DOHH2 (cell line): ENCODE results near the gene C1orf159.

Experiments used
- H3F3A ChIP-seq: fragments of 200-600 bp; sonication (generic), shearing (Covaris generic); 2 replicates; pipeline ENCODE4 v1.6.0; 2016; ENCODE audit warnings: antibody characterized with exemption, mild to moderate bottlenecking; ENCODE audit not compliant: control insufficient read depth, insufficient read depth
- H3K27ac ChIP-seq: fragments of 200-600 bp; sonication (generic); 2 replicates; pipeline ENCODE4 v1.5.1; 2014; ENCODE audit warnings: low read depth, mild to moderate bottlenecking, low read length, moderate library complexity
- H3K27me3 ChIP-seq: fragments of 200-600 bp; sonication (generic); 2 replicates; pipeline ENCODE4 v1.6.1; 2014; ENCODE audit warnings: mild to moderate bottlenecking, low read length, mixed read lengths; ENCODE audit not compliant: control insufficient read depth
- H3K36me3 ChIP-seq: fragments of 200-600 bp; sonication (generic); 2 replicates; pipeline ENCODE4 v1.6.1; 2014; ENCODE audit warnings: mild to moderate bottlenecking, low read length, moderate library complexity, mixed read lengths; ENCODE audit not compliant: control insufficient read depth
- H3K4me1 ChIP-seq: fragments of 200-600 bp; sonication (generic); 2 replicates; pipeline ENCODE4 v1.6.1; 2014; ENCODE audit warnings: mild to moderate bottlenecking, low read length, mixed read lengths; ENCODE audit not compliant: control insufficient read depth
- H3K4me2 ChIP-seq: fragments of 200-600 bp; sonication (generic); 2 replicates; pipeline ENCODE4 v1.6.0; 2014; ENCODE audit warnings: mild to moderate bottlenecking, low read length, moderate library complexity
- H3K4me3 ChIP-seq: fragments of 200-600 bp; sonication (generic); 2 replicates; pipeline ENCODE4 v1.5.1; 2014; ENCODE audit warnings: mild to moderate bottlenecking, low read length, mixed read lengths
- H3K79me2 ChIP-seq: fragments of 200-600 bp; sonication (generic); 2 replicates; pipeline ENCODE4 v1.6.1; 2014; ENCODE audit warnings: mild to moderate bottlenecking, low read length, mixed read lengths; ENCODE audit not compliant: control insufficient read depth
- H3K9me2 ChIP-seq: fragments of 200-600 bp; sonication (generic); replicated peaks from 2 replicates; pipeline ENCODE4 v1.6.1; 2014; ENCODE audit warnings: mild to moderate bottlenecking, low read length, mixed read lengths; ENCODE audit not compliant: control insufficient read depth
- H3K9me3 ChIP-seq: fragments of 200-600 bp; sonication (generic); 2 replicates; pipeline ENCODE4 v1.6.1; 2014; ENCODE audit warnings: antibody characterized with exemption, low read length, mixed read lengths; ENCODE audit not compliant: control insufficient read depth, insufficient read depth
- H4K20me1 ChIP-seq: fragments of 200-600 bp; sonication (generic); 2 replicates; pipeline ENCODE4 v1.6.0; 2014; ENCODE audit warnings: low read depth, mild to moderate bottlenecking, antibody characterized with exemption, low read length, moderate library complexity; ENCODE audit not compliant: control insufficient read depth, insufficient read depth
- EZH2phosphoT487 ChIP-seq: fragments of 200-600 bp; sonication (generic); IDR thresholded peaks from 2 replicates; pipeline ENCODE4 v1.6.1; 2017; ENCODE audit warnings: borderline replicate concordance, mild to moderate bottlenecking, antibody characterized with exemption, low read length, moderate library complexity, mixed read lengths
- TF ChIP-seq, protein P1 (sequence below): fragments of 200-600 bp; sonication (generic); IDR thresholded peaks from one replicate; pipeline ENCODE4 v1.5.1; 2014; ENCODE audit warnings: antibody characterized with exemption, mild to moderate bottlenecking, low read depth, low read length; ENCODE audit not compliant: poor library complexity, severe bottlenecking

The C1orf159 gene

DNA sequence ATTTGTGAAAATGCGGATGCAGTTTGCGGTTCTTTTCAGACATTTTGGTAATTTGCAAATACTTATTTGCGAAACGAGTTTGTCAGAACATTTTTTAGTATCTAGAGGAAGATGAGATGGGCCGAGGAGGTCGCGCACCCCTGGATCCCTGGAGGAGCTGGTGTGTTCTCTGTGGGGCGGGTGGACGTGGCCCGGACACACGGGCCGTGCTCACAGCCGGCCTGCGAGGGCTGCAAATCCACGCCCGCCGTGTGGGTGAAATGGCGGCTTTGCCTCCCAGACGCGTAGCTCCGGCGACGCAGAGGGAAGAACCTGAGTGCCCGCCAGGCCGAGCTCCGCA, 48.4 kb upstream of the C1orf159 start:
- Histone ChIP-seq H3K27me3 (peaks cover 10% of the 10 kb centered on the region), H3F3A (0 out of 2 replicates have a peak, but pooled peaks cover 1% of the 10 kb centered on the region), H3K9me3 (no peaks in the 10 kb centered on the region), H3K36me3 (no peaks in the 10 kb centered on the region), H3K27ac (no peak overlapping the region), H4K20me1 (no peaks in the 10 kb centered on the region), H3K79me2 (no peaks in the 10 kb centered on the region), H3K4me3 (no peak overlapping the region), H3K9me2 (no peaks in the 10 kb centered on the region), H3K4me1 (peaks cover 1% of the 10 kb centered on the region), H3K4me2 (no peak overlapping the region)
- no peak for TF ChIP-seq EZH2phosphoT487
- TF ChIP-seq, protein P1, sequence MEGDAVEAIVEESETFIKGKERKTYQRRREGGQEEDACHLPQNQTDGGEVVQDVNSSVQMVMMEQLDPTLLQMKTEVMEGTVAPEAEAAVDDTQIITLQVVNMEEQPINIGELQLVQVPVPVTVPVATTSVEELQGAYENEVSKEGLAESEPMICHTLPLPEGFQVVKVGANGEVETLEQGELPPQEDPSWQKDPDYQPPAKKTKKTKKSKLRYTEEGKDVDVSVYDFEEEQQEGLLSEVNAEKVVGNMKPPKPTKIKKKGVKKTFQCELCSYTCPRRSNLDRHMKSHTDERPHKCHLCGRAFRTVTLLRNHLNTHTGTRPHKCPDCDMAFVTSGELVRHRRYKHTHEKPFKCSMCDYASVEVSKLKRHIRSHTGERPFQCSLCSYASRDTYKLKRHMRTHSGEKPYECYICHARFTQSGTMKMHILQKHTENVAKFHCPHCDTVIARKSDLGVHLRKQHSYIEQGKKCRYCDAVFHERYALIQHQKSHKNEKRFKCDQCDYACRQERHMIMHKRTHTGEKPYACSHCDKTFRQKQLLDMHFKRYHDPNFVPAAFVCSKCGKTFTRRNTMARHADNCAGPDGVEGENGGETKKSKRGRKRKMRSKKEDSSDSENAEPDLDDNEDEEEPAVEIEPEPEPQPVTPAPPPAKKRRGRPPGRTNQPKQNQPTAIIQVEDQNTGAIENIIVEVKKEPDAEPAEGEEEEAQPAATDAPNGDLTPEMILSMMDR: no peak

DNA sequence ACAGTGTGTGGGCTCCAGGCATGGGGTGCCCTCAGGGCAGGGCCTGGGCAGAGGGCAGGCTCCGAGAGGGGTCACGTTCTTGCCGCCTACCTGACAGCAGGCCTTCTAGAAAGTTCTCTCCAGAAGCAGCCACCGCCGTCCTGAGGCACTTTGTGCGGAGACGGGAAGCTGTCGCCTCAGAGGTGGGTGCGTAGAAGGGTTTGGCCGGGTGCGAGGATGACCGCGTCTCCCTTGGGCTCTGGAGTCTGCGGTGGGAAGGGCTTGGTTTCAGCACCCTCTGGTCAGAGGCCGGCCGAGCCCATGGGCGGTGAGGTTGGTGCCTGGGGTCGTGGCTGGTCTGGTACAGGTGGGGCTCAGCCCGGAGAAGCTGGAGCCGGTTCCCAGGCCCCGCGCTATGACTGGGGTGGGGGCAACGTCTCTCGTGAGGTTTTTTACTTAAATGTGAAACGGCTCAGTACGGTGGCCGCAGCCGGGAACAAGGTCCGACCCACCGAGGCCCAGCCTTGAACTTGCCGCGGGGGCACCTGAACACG, 47.7 kb upstream of the C1orf159 start:
- no peaks in the 10 kb centered on the region for H3K9me2 ChIP-seq
- no peak overlapping the region for H3K4me3 ChIP-seq
- no peaks in the 10 kb centered on the region for H4K20me1 ChIP-seq
- 0 out of 2 replicates have a peak, but pooled peaks cover 2% of the 10 kb centered on the region for H3F3A ChIP-seq
- H3K36me3 ChIP-seq: no peaks in the 10 kb centered on the region
- no peak overlapping the region for H3K4me2 ChIP-seq
- peaks cover 2% of the 10 kb centered on the region for H3K4me1 ChIP-seq
- TF ChIP-seq, protein P1: no peak
- no peak for TF ChIP-seq EZH2phosphoT487
- no peak overlapping the region for H3K27ac ChIP-seq
- H3K27me3 ChIP-seq: peaks cover 4% of the 10 kb centered on the region
- H3K79me2 ChIP-seq: no peaks in the 10 kb centered on the region
- H3K9me3 ChIP-seq: no peaks in the 10 kb centered on the region

DNA sequence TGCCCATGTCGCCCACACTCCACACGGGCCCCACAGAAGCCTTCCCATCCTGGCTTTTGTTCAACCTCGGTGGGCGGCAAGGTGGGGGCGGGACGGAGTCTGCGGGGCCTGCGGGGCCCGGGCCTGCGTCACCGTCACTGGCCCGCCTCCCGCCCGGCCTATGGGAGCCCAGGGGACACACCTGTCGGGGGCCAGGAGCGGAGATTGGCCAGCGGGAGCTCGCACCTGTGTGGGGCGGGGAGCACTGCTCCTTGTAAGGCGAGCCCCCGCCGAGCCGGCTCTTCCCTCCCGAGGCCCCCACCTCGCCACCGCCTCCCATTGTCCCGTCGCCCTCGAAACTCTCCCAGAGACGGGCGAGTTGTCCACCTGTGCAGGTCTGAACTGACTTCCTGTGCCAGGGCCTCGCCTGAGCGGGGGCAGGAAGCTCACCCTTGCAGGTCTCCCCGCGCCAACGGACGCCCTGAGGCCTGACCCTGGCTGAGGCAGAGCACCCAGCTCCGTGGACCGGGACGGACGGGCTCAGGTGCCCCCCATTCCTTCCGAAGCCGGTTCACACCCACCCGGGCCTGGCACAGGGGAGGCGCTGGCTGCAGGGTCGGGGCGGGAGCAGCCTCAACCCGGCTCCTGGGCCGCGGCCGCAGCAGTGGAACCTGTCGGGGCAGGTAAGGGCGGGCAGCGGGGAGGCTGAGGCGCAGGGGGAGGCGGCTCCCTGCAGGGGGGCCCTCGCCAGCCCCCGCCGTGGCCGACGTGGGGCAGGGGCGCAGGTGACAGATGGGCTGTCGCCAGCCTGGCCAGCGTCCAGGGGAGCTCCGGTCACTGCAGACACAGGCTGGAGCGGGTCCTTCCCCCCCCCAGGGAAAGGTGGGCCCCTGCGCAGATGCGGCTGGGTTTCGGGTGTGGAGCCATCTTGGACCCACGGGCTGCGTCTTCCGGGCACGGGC, 47.0 kb upstream of the C1orf159 start:
- Histone ChIP-seq H3K27me3 (no peaks in the 10 kb centered on the region), H3K36me3 (no peaks in the 10 kb centered on the region), H3K27ac (no peak overlapping the region), H3K9me3 (no peaks in the 10 kb centered on the region), H3K4me2 (no peak overlapping the region), H3K4me3 (no peak overlapping the region), H3F3A (0 out of 2 replicates have a peak, but pooled peaks cover 2% of the 10 kb centered on the region), H3K79me2 (no peaks in the 10 kb centered on the region), H3K9me2 (no peaks in the 10 kb centered on the region), H3K4me1 (peaks cover 9% of the 10 kb centered on the region), H4K20me1 (no peaks in the 10 kb centered on the region)
- TF ChIP-seq, protein P1: no peak
- no peak for TF ChIP-seq EZH2phosphoT487
